Measurements from ENCODE around the gene EFHC1. TPM values are rescaled to one million over a fixed set of nuclear protein-coding genes. Genes with fewer than 3 reads are reported as not detected.

Gene EFHC1
- total RNA-seq, 1 experiment from 2014 or later: 24.6 TPM

GRCh38 chr6:52537001-52537753 is 117.0 kb downstream of the EFHC1 start:
- ATAC-seq: peak; percentile 9; the same call in 1 of the 2 replicates
- Histone ChIP-seq H3K36me3 (ENCODE audit: control insufficient read depth, insufficient read depth, low read length) (peaks cover 2% of the 10 kb centered on the region; the same call in 1 of the 2 replicates), H3K4me1 (ENCODE audit: control insufficient read depth, insufficient read depth, low read length) (peaks cover 58% of the 10 kb centered on the region), H3K27ac (ENCODE audit: low read length) (peak overlapping the region; percentile 69), H3K4me3 (ENCODE audit: low read depth in 2 of 2, low read length in 2 of 2) (no peak overlapping the region), H3K9me3 (ENCODE audit: control insufficient read depth, insufficient read depth, low read depth, low read length) (no peaks in the 10 kb centered on the region), H3K27me3 (ENCODE audit: control insufficient read depth, insufficient read depth, low read length) (no peaks in the 10 kb centered on the region)
- intact Hi-C loops (cut with micrococcal nuclease; ENCODE audit: unreplicated experiment): no loop called here
- CTCF ChIA-PET: no interaction called here
- TF ChIP-seq POLR2AphosphoS5 (IDR thresholded peaks at IDR 0.05; ENCODE audit: low read depth, low read length): no peak
- no peak for TF ChIP-seq CTCF (IDR thresholded peaks at IDR 0.05)
- TF ChIP-seq SIN3A (IDR thresholded peaks at IDR 0.05; ENCODE audit: borderline replicate concordance, insufficient read depth, low read depth, low read length): no peak
- no peak for TF ChIP-seq REST (IDR thresholded peaks at IDR 0.05; ENCODE audit: insufficient read depth in 1 of 2, low read depth in 2 of 2, low read length in 1 of 2)
- no peak for TF ChIP-seq TCF7L2 (IDR thresholded peaks at IDR 0.05; ENCODE audit: low read depth, low read length)
- POLR2A ChIA-PET: interaction anchor here (0.5 kb wide), 1 partner anchor 13 kb away, joined by 9 read pairs; no protein-coding TSS in a partner anchor
- in situ Hi-C loops (cut with HindIII; ENCODE audit: low pct_unique_long_range_greater_than_20kb, low sequenced_read_pairs): no loop called here
- BruUV-seq (replicated peaks): no TSS peak
- DNase-seq (ENCODE audit: low read depth, low spot score): no peak

GRCh38 chr6:52538252-52538900 is 118.2 kb downstream of the EFHC1 start:
- ATAC-seq (no peak), DNase-seq (ENCODE audit: low read depth, low spot score) (no peak)
- ChIA-PET CTCF (no interaction called here), POLR2A (no interaction called here)
- no TSS peak for BruUV-seq (replicated peaks)
- Histone ChIP-seq H3K27me3 (ENCODE audit: control insufficient read depth, insufficient read depth, low read length) (no peaks in the 10 kb centered on the region), H3K4me3 (ENCODE audit: low read depth in 2 of 2, low read length in 2 of 2) (no peak overlapping the region), H3K36me3 (ENCODE audit: control insufficient read depth, insufficient read depth, low read length) (no peaks in the 10 kb centered on the region; the same call in 1 of the 2 replicates), H3K27ac (ENCODE audit: low read length) (peak overlapping the region; percentile 69), H3K9me3 (ENCODE audit: control insufficient read depth, insufficient read depth, low read depth, low read length) (no peaks in the 10 kb centered on the region), H3K4me1 (ENCODE audit: control insufficient read depth, insufficient read depth, low read length) (peaks cover 69% of the 10 kb centered on the region)
- TF ChIP-seq SIN3A (IDR thresholded peaks at IDR 0.05; ENCODE audit: borderline replicate concordance, insufficient read depth, low read depth, low read length): no peak
- TF ChIP-seq TCF7L2 (IDR thresholded peaks at IDR 0.05; ENCODE audit: low read depth, low read length): no peak
- TF ChIP-seq CTCF (IDR thresholded peaks at IDR 0.05): no peak
- TF ChIP-seq REST (IDR thresholded peaks at IDR 0.05; ENCODE audit: insufficient read depth in 1 of 2, low read depth in 2 of 2, low read length in 1 of 2): no peak
- TF ChIP-seq POLR2AphosphoS5 (IDR thresholded peaks at IDR 0.05; ENCODE audit: low read depth, low read length): no peak
- intact Hi-C loops (cut with micrococcal nuclease; ENCODE audit: unreplicated experiment) (no loop called here), in situ Hi-C loops (cut with HindIII; ENCODE audit: low pct_unique_long_range_greater_than_20kb, low sequenced_read_pairs) (no loop called here)

Data from Panc1 (cell line).